Right renal cortex interstitium (tissue), 3 donors: ENCODE data around the gene C4orf50. TPM values are rescaled to one million over a fixed set of nuclear protein-coding genes. Genes with fewer than 3 reads are reported as not detected.

Experiments used
- DNase-seq, 3 donors: peaks; one replicate each; pipeline ENCODE4 v3.0.0-alpha.2; 2013; ENCODE audit warnings: low read depth in 3 of 3, low spot score in 2 of 3
- polyA plus RNA-seq, 3 donors: library from polyadenylated mRNA; unstranded; fragments of 120-200 nt; gene quantifications; one replicate each; pipeline ENCODE4 v1.2.1, GENCODE V29; 2013; ENCODE audit not compliant: insufficient read length in 3 of 3

C4orf50 gene
- polyA plus RNA-seq, 3 donors, result 0.01 TPM; not detected in 1

GRCh38 chr4:6044276-6044675, 26.0 kb upstream of the C4orf50 start:
- no peak for DNase-seq

- DNase-seq, result no peak
Observed at GRCh38 chr4:6043843-6044242, 25.6 kb upstream of the C4orf50 start.

GRCh38 chr4:6043188-6043587, 25.0 kb upstream of the C4orf50 start:
- no peak for DNase-seq

GRCh38 chr4:6042293-6043063, 24.2 kb upstream of the C4orf50 start:
- DNase-seq, result no peak

GRCh38 chr4:6041800-6042199, 23.6 kb upstream of the C4orf50 start:
- no peak for DNase-seq

GRCh38 chr4:6038711-6039110, 20.5 kb upstream of the C4orf50 start:
- no peak for DNase-seq

GRCh38 chr4:6035786-6036185, 17.6 kb upstream of the C4orf50 start:
- no peak for DNase-seq

GRCh38 chr4:6033381-6033780, 15.2 kb upstream of the C4orf50 start:
- DNase-seq, result no peak

GRCh38 chr4:6032249-6033244, 14.3 kb upstream of the C4orf50 start:
- DNase-seq, result no peak

- no peak for DNase-seq
Observed at GRCh38 chr4:6031846-6032245, 13.6 kb upstream of the C4orf50 start.

GRCh38 chr4:6030679-6031078, 12.4 kb upstream of the C4orf50 start:
- no peak for DNase-seq

- no peak for DNase-seq
Observed at GRCh38 chr4:6029254-6029653, 11.0 kb upstream of the C4orf50 start.

- no peak for DNase-seq
Observed at GRCh38 chr4:6028168-6028567, 9.9 kb upstream of the C4orf50 start.

GRCh38 chr4:6027392-6027791, 9.2 kb upstream of the C4orf50 start:
- DNase-seq, result no peak

GRCh38 chr4:6024313-6024960, 6.2 kb upstream of the C4orf50 start:
- peak; percentile 7 to 26 (median 12) for DNase-seq

- no peak for DNase-seq
Observed at GRCh38 chr4:6023731-6024130, 5.5 kb upstream of the C4orf50 start.

GRCh38 chr4:6022607-6023288, 4.5 kb upstream of the C4orf50 start:
- no peak for DNase-seq

GRCh38 chr4:6021831-6022606, 3.8 kb upstream of the C4orf50 start:
- no peak for DNase-seq

GRCh38 chr4:6020613-6021012, 2.4 kb upstream of the C4orf50 start:
- no peak for DNase-seq
